Right lobe of liver (tissue), 6 donors: ENCODE measurements around the gene ABHD6. TPM values are rescaled to one million over a fixed set of nuclear protein-coding genes. Genes with fewer than 3 reads are reported as not detected.
"Not testable (repeated sequence)": the region's sequence is repeated elsewhere in the genome, so short reads cannot be mapped to it uniquely, and the experiment has no call there.

Experiments used
- ATAC-seq, 4 donors: fragments of 200-7000 bp; cut with Tn5 transposase; one replicate each; pipeline ENCODE4 v1.9.1; 2020; ENCODE audit warnings: mild to moderate bottlenecking in 4 of 4, moderate library complexity in 4 of 4
- DNase-seq, 3 donors: peaks; one replicate each; pipeline ENCODE4 v3.0.0-alpha.2; 2020
- H3K27ac ChIP-seq, 3 donors: fragments of 200-600 bp; one replicate each; pipeline ENCODE4 v1.8.0; 2022
- H3K27me3 ChIP-seq, 2 donors: fragments of 200-600 bp; one replicate each; pipeline ENCODE4 v1.8.0; 2022
- H3K36me3 ChIP-seq, 4 donors: fragments of 200-600 bp; sonication (generic) in 1 of 4; one replicate each; pipeline versions ENCODE4 v1.5.1 to v1.8.0; 2017 to 2022; ENCODE audit warnings: control low read depth in 1 of 4
- H3K4me1 ChIP-seq, 4 donors: fragments of 200-600 bp; sonication (generic) in 1 of 4; one replicate each; pipeline versions ENCODE4 v1.5.1 to v1.8.0; 2017 to 2022; ENCODE audit warnings: control low read depth in 1 of 4
- H3K4me3 ChIP-seq, 3 donors: fragments of 200-600 bp; one replicate each; pipeline ENCODE4 v1.8.0; 2022
- H3K9me3 ChIP-seq, 4 donors: fragments of 200-600 bp; sonication (generic) in 1 of 4; one replicate each; pipeline versions ENCODE4 v1.5.1 to v1.8.0; 2017 to 2022; ENCODE audit warnings: control low read depth in 1 of 4
- CTCF ChIP-seq, 4 donors: fragments of 200-600 bp in 3 of 4; fragments of 450-650 bp in 1 of 4; IDR thresholded peaks; one replicate each; pipeline versions ENCODE4 v1.5.1 to v1.8.0; 2016 to 2022; ENCODE audit warnings: antibody characterized with exemption in 4 of 4, mild to moderate bottlenecking in 2 of 4
- POLR2A ChIP-seq: fragments of 450-650 bp; IDR thresholded peaks from one replicate; pipeline ENCODE4 v1.6.1; 2017; ENCODE audit warnings: antibody characterized with exemption, mild to moderate bottlenecking
- WGBS: methylation state at CpG from one replicate; pipeline ENCODE4 v1.1.6; 2018; ENCODE audit warnings: low coverage, low lambda C conversion rate; ENCODE audit not compliant: insufficient coverage; ENCODE audit errors: missing lambda C conversion rate; 5-methylcytosine and 5-hydroxymethylcytosine counted together
- intact Hi-C, 2 donors: fragments of 100-400 bp; cut with DNase I; formaldehyde crosslinking; loops; one replicate each; pipeline versions ENCODE4 v1.11.2 to v1.14.1; 2022
- total RNA-seq, 6 experiments: library from RNA; depleted of rRNA in 2 of 6; stranded (reverse); fragments of >200 nt in 2 of 6; fragmentation: NEBNext Ultra II Directional in 3 of 6; extraction: Animal tissue kit (Norgen Biotek cat#: 25700) in 3 of 6; gene quantifications; one replicate each; pipeline versions ENCODE4 v1.1.0 to v1.2.4, GENCODE V29; 2016 to 2023
- donor health status: DM: no; HTN: yes; CAD: no.
- donor health status: DM: no; HTN: no; CAD: no.
- donor health status: DM: no; HTN: no; CAD: no.
- donor health status: DM: no; HTN: yes; CAD: no.
- donor health status: DM: no; HTN: yes; CAD: no.

The ABHD6 gene
- total RNA-seq, 6 experiments from 2014 or later, result 24.6 to 64.3 (median 52.6) TPM

GRCh38 chr3:58241306-58242044 lies 3.9 kb downstream of the ABHD6 start:
- H3K27ac ChIP-seq, result peak overlapping the region in 2 of 3 donors; percentile 49 to 69
- ATAC-seq (peak in 1 of 4 donors; percentile 21), DNase-seq (peak in 1 of 3 donors; percentile 51)

GRCh38 chr3:58242340-58242739 lies 4.7 kb downstream of the ABHD6 start:
- ATAC-seq (no peak), DNase-seq (no peak)
- H3K9me3 ChIP-seq, result no peaks in the 10 kb centered on the region
- WGBS, result 63% methylated on average over 1 of the region's 1 CpG
- H3K36me3 ChIP-seq, result no peaks in the 10 kb centered on the region
- intact Hi-C loops, result no loop called here
- peaks cover 0 to 73% (median 20%) of the 10 kb centered on the region in 4 donors for H3K4me1 ChIP-seq
- TF ChIP-seq POLR2A, result no peak
- no peak for TF ChIP-seq CTCF (IDR thresholded peaks at IDR 0.05)
- peak overlapping the region in 1 of 3 donors; percentile 69 for H3K27ac ChIP-seq
- H3K27me3 ChIP-seq, result no peaks in the 10 kb centered on the region
- H3K4me3 ChIP-seq, result no peak overlapping the region

More at GRCh38 chr3:58241306-58242044, 3.9 kb downstream of the ABHD6 start:
- Histone ChIP-seq H3K4me1 (peaks cover 0 to 69% (median 16%) of the 10 kb centered on the region in 4 donors), H3K36me3 (no peaks in the 10 kb centered on the region), H3K4me3 (no peak overlapping the region), H3K9me3 (no peaks in the 10 kb centered on the region), H3K27me3 (no peaks in the 10 kb centered on the region)
- intact Hi-C loops, result no loop called here
- TF ChIP-seq POLR2A, result no peak
- TF ChIP-seq CTCF (IDR thresholded peaks at IDR 0.05), result no peak
- 41% methylated on average over 4 of the region's 4 CpGs for WGBS

GRCh38 chr3:58242860-58243259 lies 5.3 kb downstream of the ABHD6 start:
- H3K36me3 ChIP-seq, H3K27me3 ChIP-seq, H3K4me3 ChIP-seq, H3K9me3 ChIP-seq, intact Hi-C loops, DNase-seq, ATAC-seq, H3K27ac ChIP-seq: not testable (repeated sequence)
- H3K4me1 ChIP-seq, result peaks cover 0 to 76% (median 20%) of the 10 kb centered on the region in 4 donors
- WGBS, result 72% methylated on average over 4 of the region's 4 CpGs

- Histone ChIP-seq H3K27ac (peak overlapping the region in 2 of 3 donors; percentile 24 to 80), H3K4me3 (no peak overlapping the region), H3K27me3 (no peaks in the 10 kb centered on the region), H3K36me3 (no peaks in the 10 kb centered on the region), H3K9me3 (no peaks in the 10 kb centered on the region), H3K4me1 (peaks cover 0 to 73% (median 21%) of the 10 kb centered on the region in 4 donors)
- intact Hi-C loops, result no loop called here
- ATAC-seq, result no peak
- no peak for DNase-seq
- WGBS, result 84% methylated on average over 3 of the region's 6 CpGs
- TF ChIP-seq CTCF (IDR thresholded peaks at IDR 0.05) (no peak), POLR2A (no peak)
Observed at GRCh38 chr3:58243976-58244585, 6.5 kb downstream of the ABHD6 start.
